Bronchial epithelial cell (primary cell): ENCODE measurements around the gene GTF3C4. TPM values are rescaled to one million over a fixed set of nuclear protein-coding genes. Genes with fewer than 3 reads are reported as not detected.

Experiments
- DNase-seq: peaks from one replicate; pipeline ENCODE4 v3.0.0-alpha.2; 2010; ENCODE audit warnings: low read depth
- FAIRE-seq: peaks from 2 replicates; lab custom pipeline; 2011; peaks lifted over from hg19 to GRCh38; lab: Jason Lieb, UNC
- H3K27me3 ChIP-seq: 2 replicates; pipeline ENCODE4 v1.5.1; 2011; ENCODE audit warnings: low read length; ENCODE audit not compliant: control insufficient read depth, insufficient read depth
- H3K36me3 ChIP-seq: 2 replicates; pipeline ENCODE4 v1.5.1; 2011; ENCODE audit warnings: low read length; ENCODE audit not compliant: control insufficient read depth, insufficient read depth
- H3K4me3 ChIP-seq: 2 replicates; pipeline ENCODE4 v1.5.1; 2011; ENCODE audit warnings: mild to moderate bottlenecking, low read depth, low read length, control low read depth
- total RNA-seq: library from RNA; depleted of rRNA; stranded (reverse); fragments of >200 nt; gene quantifications from 2 replicates; pipeline ENCODE4 v1.2.1, GENCODE V29; 2014
- TF ChIP-seq, protein P1 (sequence below): IDR thresholded peaks from 2 replicates; pipeline ENCODE4 v1.5.1; 2011; ENCODE audit warnings: mild to moderate bottlenecking, moderate library complexity, low read length, control low read depth, inconsistent platforms; ENCODE audit not compliant: insufficient read depth, severe bottlenecking

Gene GTF3C4
- total RNA-seq, 1 donor from 2014 or later, result 9.5 TPM

DNA sequence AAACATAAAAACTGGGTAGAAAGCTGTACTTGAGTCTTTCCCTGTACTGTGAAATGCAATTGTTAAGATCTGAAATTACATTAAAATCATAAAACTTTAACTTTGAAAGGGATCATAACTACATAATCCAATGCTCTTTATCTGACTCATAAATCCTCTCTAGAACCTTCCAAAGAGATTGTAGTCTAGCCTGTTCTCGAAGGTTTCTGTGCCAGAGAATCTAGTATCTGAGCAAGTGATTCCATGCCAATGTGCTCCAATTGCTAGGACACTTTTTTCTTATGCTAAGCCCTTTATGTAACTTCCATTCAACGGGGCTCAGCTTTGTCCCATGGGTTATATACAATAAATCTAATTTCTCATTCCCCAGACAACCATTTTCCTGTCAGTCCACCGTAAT lies 21.6 kb upstream of the GTF3C4 start:
- H3K27me3 ChIP-seq, result no peaks in the 10 kb centered on the region
- DNase-seq, result no peak
- FAIRE-seq, result no peak
- peaks cover 18% of the 10 kb centered on the region for H3K36me3 ChIP-seq
- H3K4me3 ChIP-seq, result no peak overlapping the region
- TF ChIP-seq, protein P1, sequence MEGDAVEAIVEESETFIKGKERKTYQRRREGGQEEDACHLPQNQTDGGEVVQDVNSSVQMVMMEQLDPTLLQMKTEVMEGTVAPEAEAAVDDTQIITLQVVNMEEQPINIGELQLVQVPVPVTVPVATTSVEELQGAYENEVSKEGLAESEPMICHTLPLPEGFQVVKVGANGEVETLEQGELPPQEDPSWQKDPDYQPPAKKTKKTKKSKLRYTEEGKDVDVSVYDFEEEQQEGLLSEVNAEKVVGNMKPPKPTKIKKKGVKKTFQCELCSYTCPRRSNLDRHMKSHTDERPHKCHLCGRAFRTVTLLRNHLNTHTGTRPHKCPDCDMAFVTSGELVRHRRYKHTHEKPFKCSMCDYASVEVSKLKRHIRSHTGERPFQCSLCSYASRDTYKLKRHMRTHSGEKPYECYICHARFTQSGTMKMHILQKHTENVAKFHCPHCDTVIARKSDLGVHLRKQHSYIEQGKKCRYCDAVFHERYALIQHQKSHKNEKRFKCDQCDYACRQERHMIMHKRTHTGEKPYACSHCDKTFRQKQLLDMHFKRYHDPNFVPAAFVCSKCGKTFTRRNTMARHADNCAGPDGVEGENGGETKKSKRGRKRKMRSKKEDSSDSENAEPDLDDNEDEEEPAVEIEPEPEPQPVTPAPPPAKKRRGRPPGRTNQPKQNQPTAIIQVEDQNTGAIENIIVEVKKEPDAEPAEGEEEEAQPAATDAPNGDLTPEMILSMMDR, result no peak

DNA sequence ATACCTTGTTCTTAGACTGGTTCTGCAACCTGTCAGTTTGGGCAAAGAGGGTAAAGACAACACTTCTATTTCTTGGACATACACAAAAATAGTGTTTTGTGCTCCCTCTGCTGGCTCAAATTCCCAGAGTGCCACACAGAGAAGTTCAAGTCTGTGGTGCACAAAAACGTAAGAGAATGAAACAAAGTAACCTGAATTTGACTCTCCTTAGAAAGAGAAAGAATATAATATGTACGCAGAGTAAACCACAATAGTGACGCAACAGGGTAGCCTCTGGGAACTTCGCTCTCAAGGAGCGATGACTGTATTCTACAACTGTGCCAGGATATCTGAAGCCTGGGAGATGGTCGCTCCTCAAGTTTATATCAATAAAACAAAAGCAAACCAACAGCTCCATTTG lies 19.0 kb upstream of the GTF3C4 start:
- H3K36me3 ChIP-seq, result peaks cover 15% of the 10 kb centered on the region
- no peak overlapping the region for H3K4me3 ChIP-seq
- TF ChIP-seq, protein P1, result peak; percentile 41
- DNase-seq, result peak; percentile 75
- H3K27me3 ChIP-seq, result no peaks in the 10 kb centered on the region
- FAIRE-seq, result no peak

DNA sequence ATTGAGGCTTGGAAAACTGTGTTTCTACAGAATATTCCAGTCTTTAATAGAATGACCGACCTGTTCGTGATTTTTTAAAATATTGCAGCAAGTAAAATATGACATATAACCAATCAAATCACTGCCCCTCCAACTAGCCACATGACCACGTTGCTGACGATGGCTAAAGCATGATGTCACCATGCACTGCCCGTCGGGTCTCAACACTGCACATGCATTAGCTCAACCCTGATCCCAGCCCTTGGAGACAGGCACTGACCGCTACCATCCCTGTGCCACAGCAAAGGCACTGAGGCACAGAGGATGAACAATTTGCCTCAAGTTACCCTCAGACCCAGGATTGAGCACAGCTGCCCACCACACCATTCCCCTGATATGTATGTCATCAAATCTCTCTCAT lies 14.0 kb upstream of the GTF3C4 start:
- Histone ChIP-seq H3K4me3 (no peak overlapping the region), H3K36me3 (peaks cover 13% of the 10 kb centered on the region), H3K27me3 (no peaks in the 10 kb centered on the region)
- DNase-seq (no peak), FAIRE-seq (no peak)
- TF ChIP-seq, protein P1, result no peak

DNA sequence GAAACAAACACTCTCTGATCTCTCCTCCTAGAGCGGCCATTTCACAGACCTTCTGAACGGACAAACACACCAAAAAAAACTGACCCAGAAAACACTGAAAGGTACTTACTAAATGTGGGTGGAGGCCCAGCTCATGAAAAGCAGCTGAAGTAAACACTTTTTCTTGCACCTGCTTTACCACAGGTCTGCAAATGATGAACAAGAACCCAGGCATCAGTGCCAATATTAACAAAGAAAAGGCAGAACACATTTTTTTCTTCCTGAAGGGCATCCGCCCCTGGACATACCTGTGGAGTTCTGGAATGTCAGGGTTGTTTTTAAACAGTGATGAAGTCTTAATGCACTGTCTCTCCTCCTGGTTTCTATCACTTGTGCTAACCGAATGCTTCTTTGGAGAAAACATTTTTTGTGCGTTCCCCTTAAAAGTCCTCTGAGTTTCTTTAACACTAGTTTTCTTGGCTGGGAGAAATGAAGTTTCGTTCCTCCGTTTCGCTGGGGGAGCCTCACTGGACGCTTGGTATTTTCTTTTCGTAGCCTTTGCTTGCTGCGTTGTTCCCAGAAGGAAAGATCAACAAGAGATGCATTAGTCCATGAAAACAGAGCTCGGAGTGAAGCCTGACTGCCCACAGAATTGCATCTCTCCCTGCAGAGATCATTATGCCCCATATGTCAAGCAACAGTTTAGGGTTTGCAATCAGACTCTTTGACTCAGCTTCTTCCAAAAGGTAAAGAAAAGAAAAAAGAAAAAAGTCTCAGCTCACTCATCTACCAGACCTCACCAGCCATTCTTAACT lies 7.9 kb upstream of the GTF3C4 start:
- DNase-seq (no peak), FAIRE-seq (no peak)
- Histone ChIP-seq H3K27me3 (no peaks in the 10 kb centered on the region), H3K36me3 (peaks cover 11% of the 10 kb centered on the region), H3K4me3 (no peak overlapping the region)
- TF ChIP-seq, protein P1, result no peak

GRCh38 chr9:132663117-132663516 lies 7.1 kb upstream of the GTF3C4 start:
- Histone ChIP-seq H3K4me3 (no peak overlapping the region), H3K27me3 (no peaks in the 10 kb centered on the region), H3K36me3 (peaks cover 11% of the 10 kb centered on the region)
- DNase-seq (no peak), FAIRE-seq (no peak)
- TF ChIP-seq, protein P1, result no peak
